HG03280 (cell line): Measurements from ENCODE around the gene SAMD5.
"Not testable (repeated sequence)": the region's sequence is repeated elsewhere in the genome, so short reads cannot be mapped to it uniquely, and the experiment has no call there.

ENCODE experiments used
- ATAC-seq: cut with Tn5 transposase; IDR thresholded peaks from one replicate; pipeline ENCODE4 v1.9.1; 2021; ENCODE audit warnings: mild to moderate bottlenecking, moderate library complexity; ENCODE audit not compliant: unreplicated experiment

The SAMD5 gene

GRCh38 chr6:147527197-147527596 lies 18.7 kb downstream of the SAMD5 start:
- no peak for ATAC-seq

GRCh38 chr6:147528511-147529145 lies 20.1 kb downstream of the SAMD5 start:
- ATAC-seq, result no peak

- ATAC-seq, result no peak
These were observed 21.9 kb downstream of the SAMD5 start for GRCh38 chr6:147530132-147531060.

GRCh38 chr6:147531321-147531720 lies 22.8 kb downstream of the SAMD5 start:
- no peak for ATAC-seq

GRCh38 chr6:147534116-147534860 lies 25.8 kb downstream of the SAMD5 start:
- ATAC-seq, result no peak

- ATAC-seq, result no peak
These were observed 30.3 kb downstream of the SAMD5 start for GRCh38 chr6:147538821-147539220.

- ATAC-seq, result no peak
These were observed 31.6 kb downstream of the SAMD5 start for GRCh38 chr6:147540075-147540474.

GRCh38 chr6:147542436-147542835 lies 33.9 kb downstream of the SAMD5 start:
- not testable (repeated sequence) for ATAC-seq

- ATAC-seq, result no peak
These were observed 35.9 kb downstream of the SAMD5 start for GRCh38 chr6:147544420-147544819.

- no peak for ATAC-seq
These were observed 38.2 kb downstream of the SAMD5 start for GRCh38 chr6:147546501-147547368.

GRCh38 chr6:147547369-147547902 lies 38.9 kb downstream of the SAMD5 start:
- ATAC-seq, result no peak

GRCh38 chr6:147548921-147549475 lies 40.5 kb downstream of the SAMD5 start:
- ATAC-seq, result no peak

- no peak for ATAC-seq
These were observed 41.0 kb downstream of the SAMD5 start for GRCh38 chr6:147549531-147549930.

- ATAC-seq, result no peak
These were observed 43.5 kb downstream of the SAMD5 start for GRCh38 chr6:147551976-147552375.

- no peak for ATAC-seq
These were observed 44.6 kb downstream of the SAMD5 start for GRCh38 chr6:147553099-147553498.

GRCh38 chr6:147554281-147554680 lies 45.8 kb downstream of the SAMD5 start:
- no peak for ATAC-seq

- ATAC-seq, result no peak
These were observed 50.5 kb downstream of the SAMD5 start for GRCh38 chr6:147559006-147559405.

- ATAC-seq, result no peak
These were observed 52.2 kb downstream of the SAMD5 start for GRCh38 chr6:147560670-147561069.

GRCh38 chr6:147561726-147562125 lies 53.2 kb downstream of the SAMD5 start:
- no peak for ATAC-seq

GRCh38 chr6:147563472-147563871 lies 55.0 kb downstream of the SAMD5 start:
- ATAC-seq, result no peak
